HG03064 (cell line): ENCODE measurements around the gene DLGAP1.
"Not testable (repeated sequence)": the region's sequence is repeated elsewhere in the genome, so short reads cannot be mapped to it uniquely, and the experiment has no call there.

Experiments
- ATAC-seq: cut with Tn5 transposase; IDR thresholded peaks from one replicate; pipeline ENCODE4 v1.9.1; 2021; ENCODE audit warnings: low read depth; ENCODE audit not compliant: unreplicated experiment

DLGAP1 gene

DNA sequence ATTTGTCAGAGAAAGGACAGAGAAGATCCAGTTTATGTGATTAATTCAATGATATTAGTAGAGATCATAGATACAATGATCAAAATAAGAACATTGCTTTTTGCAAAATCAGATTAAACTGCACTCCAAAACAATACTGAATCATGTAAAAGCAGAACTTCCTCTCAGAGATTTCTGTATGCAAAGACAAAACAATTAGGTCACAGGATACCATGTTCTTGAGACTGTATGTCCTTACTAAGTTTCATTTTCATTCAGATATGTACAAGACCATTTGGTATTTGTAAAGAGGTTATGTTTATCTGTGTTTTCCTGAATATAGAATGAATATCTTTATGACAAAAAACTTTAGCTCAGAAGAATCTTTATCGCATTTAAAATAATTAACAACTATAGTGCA lies 161.8 kb downstream of the DLGAP1 start:
- ATAC-seq = no peak

- no peak for ATAC-seq
Measured at GRCh38 chr18:4292696-4293095, 162.4 kb downstream of the DLGAP1 start.

DNA sequence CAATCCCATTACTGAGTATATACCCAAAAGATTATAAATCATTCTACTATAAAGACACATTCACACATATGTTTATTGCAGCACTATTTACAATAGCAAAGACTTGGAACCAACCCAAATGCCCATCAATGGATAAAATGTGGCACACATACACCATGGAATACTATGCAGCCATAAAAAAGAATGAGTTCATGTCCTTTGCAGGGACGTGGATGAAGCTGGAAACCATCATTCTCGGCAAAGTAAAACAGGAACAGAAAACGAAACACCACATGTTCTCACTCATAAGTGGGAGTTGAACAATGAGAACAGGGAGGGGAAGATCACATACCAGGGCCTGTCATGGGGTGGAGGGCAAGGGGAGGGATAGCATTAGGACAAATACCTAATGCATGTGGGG lies 167.8 kb downstream of the DLGAP1 start:
- ATAC-seq = not testable (repeated sequence)

GRCh38 chr18:4286256-4286655 lies 168.9 kb downstream of the DLGAP1 start:
- no peak for ATAC-seq

DNA sequence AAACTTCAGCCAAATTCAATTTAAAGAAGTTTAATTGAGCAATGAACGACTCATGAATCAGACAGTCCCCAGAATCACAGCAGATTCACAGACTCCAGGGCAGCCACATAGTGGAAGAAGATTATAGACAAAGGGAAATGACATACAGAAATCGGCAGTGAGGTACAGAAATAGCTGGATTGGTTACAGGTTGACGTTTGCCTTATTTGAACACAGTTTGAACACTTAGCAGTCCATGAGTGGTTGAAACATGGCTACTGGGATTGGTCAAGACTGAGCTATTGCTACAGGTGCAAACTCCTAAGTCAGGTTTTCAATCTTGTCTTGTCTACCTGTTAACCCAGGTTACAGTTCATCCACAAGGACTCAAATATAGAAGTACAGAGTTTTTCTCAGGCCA lies 169.6 kb downstream of the DLGAP1 start:
- ATAC-seq = no peak

DNA sequence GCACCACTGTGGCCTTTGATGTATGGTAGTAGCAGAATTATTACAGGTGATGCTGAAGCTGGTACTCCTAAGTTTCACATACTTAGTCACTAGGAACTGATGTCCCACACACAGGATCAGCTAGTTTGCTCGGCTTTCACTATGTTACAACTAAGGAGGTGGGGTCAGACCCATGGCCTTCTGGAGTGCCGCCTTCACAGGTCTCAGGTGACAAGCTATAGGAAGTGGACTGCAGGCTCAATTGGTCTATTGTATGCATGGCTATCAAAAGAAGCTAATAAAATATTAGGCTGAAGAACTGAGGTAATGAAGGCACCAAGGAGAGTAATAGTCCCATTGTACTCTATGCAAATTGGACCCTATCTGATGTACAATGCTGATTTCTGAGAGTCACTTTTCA lies 170.6 kb downstream of the DLGAP1 start:
- ATAC-seq = no peak

- no peak for ATAC-seq
Measured at GRCh38 chr18:4283746-4284291, 171.3 kb downstream of the DLGAP1 start.

GRCh38 chr18:4282954-4283353 lies 172.2 kb downstream of the DLGAP1 start:
- no peak for ATAC-seq

DNA sequence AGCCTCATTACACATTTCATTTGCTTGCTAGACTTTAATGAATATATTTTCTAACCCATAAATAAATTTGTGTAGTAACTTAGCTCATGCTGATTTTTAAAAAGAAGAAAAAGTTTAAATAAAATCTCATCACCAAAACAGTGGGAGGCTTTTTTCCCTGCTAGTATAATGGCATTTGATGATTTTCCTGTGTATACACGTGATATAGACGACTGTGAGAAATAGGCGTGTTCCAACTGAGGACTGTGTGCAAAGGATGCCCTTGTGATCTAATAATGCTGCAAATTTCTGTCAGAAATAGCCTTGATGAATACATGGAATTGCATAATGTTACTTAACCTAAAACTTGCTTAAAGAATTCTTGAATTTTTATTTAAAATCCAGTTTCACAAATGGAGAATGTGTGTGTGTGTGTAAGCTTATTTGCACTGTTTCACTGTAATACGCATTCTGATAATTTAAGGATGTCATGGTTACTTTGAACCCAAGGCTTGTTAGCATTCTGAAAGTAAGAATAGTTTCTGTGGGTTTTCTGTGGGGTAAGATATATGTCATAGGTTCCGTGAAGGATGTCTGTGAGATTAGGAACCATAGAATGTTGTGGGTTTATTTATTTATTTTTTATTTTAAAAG lies 178.0 kb downstream of the DLGAP1 start:
- no peak for ATAC-seq

DNA sequence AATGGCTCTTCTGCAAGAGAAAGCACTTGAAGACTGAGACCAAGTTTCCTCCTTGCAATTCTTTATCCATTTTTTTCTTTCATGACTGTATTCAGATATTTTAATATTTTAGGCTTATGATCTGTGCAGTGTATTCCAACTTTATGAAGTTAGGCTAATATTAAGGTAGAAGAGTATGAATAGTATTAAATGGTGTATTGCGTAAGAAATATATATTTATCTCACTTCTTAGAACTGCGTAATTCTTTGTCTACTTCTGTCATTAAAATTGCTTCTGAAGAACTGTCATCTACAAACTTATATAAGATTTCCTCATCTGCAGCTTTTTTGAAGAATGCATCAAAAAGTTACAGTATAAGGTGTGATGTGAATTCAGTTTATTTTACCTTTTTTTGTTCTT lies 183.2 kb downstream of the DLGAP1 start:
- no peak for ATAC-seq

DNA sequence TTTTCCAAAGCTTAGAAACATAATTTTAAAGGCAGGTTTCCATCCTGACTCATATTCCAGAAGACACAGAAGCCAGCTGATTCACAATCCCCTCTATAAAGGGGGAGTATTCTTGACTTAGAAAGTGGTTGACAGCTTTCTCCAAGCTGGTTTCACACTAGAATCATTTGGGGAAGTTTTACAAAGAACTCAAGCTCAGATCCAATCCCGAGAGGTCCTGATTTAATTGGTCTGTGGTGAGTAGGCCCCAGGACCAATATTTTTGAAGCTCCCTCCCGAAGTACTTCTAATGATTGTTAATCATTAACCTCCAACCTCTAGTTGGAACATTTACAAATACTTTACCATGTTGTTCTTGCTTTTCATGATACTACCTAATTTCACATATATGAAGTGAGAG lies 184.1 kb downstream of the DLGAP1 start:
- no peak for ATAC-seq

DNA sequence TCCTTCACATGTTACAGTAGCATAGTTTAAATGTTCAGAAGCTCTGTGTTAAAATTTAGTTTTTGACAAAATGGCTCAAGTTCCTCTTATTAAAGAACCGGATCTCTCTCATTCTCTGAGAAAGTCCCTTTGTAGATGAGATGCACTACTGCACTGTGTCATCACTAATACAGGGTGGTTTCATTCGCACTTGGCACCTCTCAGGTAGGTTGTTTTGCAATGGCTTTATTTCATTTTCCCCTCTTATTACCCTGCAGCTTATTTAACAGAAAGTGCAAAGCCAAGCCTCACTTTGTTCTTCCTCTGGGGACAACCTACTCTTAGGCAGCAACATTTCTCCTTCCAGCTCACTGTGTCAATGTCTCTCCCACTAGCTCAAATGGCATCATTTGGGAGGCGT lies 185.1 kb downstream of the DLGAP1 start:
- ATAC-seq = no peak

GRCh38 chr18:4267641-4268040 lies 187.5 kb downstream of the DLGAP1 start:
- no peak for ATAC-seq

DNA sequence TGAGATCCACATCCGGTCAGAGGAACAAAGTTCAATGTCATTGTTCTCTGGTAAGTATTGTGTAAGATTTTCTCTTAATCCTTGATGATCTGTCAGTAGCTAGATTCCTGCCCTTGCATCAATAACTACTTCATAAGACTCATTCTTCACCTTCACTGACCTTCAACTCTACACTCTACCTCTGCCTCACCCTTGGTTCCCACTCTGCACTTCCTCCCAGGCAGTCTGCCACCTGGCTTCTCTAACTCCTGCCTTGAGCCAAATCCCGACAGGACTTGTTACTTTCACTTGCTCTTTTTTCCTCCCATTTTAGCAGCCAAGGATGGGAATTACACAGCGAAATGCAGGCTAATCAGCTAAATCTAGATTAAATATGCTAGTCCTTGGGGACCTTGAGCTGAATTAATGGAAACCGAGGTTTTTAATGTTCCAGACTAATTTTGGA lies 190.7 kb downstream of the DLGAP1 start:
- ATAC-seq = no peak

- no peak for ATAC-seq
Measured at GRCh38 chr18:4260107-4260506, 195.0 kb downstream of the DLGAP1 start.

- ATAC-seq = no peak
Measured at GRCh38 chr18:4256766-4257417, 198.2 kb downstream of the DLGAP1 start.

DNA sequence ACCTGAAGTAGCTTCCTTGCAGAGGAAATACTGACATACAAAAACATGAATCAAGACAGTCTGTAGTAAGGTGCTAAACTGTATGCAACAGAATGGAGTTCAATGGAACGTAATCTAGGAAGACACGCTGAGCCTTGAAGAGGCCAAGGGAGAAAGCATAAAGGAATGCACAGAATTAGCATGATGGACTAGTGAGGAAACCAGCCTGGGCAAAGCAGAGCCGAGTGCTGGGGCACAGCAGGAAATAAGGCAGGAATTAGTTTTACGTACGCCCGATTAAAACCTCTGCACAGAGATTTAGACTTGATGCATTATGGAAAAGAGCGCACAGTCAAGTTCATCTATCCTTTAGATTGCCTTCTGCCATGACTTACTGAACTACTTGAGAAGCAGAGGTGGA lies 200.3 kb downstream of the DLGAP1 start:
- no peak for ATAC-seq

- ATAC-seq = no peak
Measured at GRCh38 chr18:4252829-4253228, 202.3 kb downstream of the DLGAP1 start.

DNA sequence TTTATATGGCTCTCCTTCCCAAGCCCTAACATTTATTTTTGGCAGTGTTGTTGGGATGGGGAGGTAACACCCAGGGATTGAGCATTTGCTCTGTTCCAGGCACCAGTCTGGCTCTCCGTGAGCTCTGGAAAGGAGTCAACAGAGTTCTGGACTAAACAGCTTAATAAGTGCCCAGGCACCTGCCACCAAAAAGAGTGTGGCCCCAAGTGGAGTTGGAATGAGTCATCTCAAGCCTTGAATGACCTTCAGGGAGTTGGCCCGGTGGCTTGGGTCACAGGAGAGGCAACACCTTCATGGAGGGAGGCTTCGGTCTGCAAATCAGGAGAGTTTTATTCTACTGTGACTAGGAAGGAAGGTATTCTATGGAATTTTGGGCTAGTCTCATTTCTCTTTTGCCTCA lies 203.2 kb downstream of the DLGAP1 start:
- ATAC-seq = no peak

DNA sequence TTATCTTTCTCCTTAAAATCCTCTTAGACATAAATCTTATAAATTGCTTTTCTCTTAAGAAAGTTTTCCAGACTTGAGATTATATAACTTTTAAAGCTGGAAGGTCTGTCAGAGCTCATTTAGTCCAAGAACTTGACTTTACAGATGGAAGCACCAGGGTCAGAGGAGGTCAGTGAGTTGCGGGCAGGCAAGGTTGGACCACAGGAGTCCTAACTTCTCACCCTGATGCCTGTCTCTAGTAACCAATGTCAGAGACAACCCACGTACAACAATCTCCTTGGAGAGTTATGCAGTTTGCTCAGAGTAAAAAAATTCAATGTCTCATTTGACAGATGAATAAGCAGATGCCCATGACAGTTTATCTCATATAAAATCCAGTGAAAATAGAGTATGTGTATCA lies 203.9 kb downstream of the DLGAP1 start:
- no peak for ATAC-seq

GRCh38 chr18:4250141-4250540 lies 205.0 kb downstream of the DLGAP1 start:
- no peak for ATAC-seq

GRCh38 chr18:4248686-4249085 lies 206.4 kb downstream of the DLGAP1 start:
- no peak for ATAC-seq
